Mammary epithelial cell (primary cell): ENCODE measurements around the gene C2CD2L.

Experiments used
- EZH2 ChIP-seq: IDR thresholded peaks from 2 replicates; pipeline ENCODE4 v1.6.1; 2012; ENCODE audit warnings: low read length, inconsistent platforms, borderline replicate concordance
- TF ChIP-seq, protein P1 (sequence below), 2 donors: IDR thresholded peaks in 1 of 2; conservative IDR thresholded peaks in 1 of 2; 2 replicates each; pipeline ENCODE4 v1.5.1; 2011 to 2012; ENCODE audit warnings: inconsistent platforms in 2 of 2, low read length in 2 of 2, mild to moderate bottlenecking in 2 of 2, control low read depth in 1 of 2, low read depth in 1 of 2; ENCODE audit not compliant: insufficient read depth in 1 of 2; ENCODE audit errors: extremely low read depth in 1 of 2

- TF ChIP-seq, protein P1, sequence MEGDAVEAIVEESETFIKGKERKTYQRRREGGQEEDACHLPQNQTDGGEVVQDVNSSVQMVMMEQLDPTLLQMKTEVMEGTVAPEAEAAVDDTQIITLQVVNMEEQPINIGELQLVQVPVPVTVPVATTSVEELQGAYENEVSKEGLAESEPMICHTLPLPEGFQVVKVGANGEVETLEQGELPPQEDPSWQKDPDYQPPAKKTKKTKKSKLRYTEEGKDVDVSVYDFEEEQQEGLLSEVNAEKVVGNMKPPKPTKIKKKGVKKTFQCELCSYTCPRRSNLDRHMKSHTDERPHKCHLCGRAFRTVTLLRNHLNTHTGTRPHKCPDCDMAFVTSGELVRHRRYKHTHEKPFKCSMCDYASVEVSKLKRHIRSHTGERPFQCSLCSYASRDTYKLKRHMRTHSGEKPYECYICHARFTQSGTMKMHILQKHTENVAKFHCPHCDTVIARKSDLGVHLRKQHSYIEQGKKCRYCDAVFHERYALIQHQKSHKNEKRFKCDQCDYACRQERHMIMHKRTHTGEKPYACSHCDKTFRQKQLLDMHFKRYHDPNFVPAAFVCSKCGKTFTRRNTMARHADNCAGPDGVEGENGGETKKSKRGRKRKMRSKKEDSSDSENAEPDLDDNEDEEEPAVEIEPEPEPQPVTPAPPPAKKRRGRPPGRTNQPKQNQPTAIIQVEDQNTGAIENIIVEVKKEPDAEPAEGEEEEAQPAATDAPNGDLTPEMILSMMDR (conservative IDR thresholded peaks at IDR 0.05 in 1 of 2, IDR thresholded peaks at IDR 0.05 in 1 of 2; ENCODE audit: extremely low read depth in 1 of 2, insufficient read depth in 1 of 2, low read depth in 1 of 2, low read length in 2 of 2) = no peak
- TF ChIP-seq EZH2 = no peak
These were observed 39.5 kb upstream of the C2CD2L start, which contains the start of gene VPS11 for GRCh38 chr11:119067371-119068222.
